GM19238 (cell line): ENCODE measurements around the gene CA5A.
"Not testable (repeated sequence)": the region's sequence is repeated elsewhere in the genome, so short reads cannot be mapped to it uniquely, and the experiment has no call there.

Source experiments
- DNase-seq: peaks from one replicate; pipeline ENCODE4 v3.0.0; 2011; ENCODE audit warnings: low spot score; ENCODE audit not compliant: insufficient read length

CA5A gene

GRCh38 chr16:87924041-87924810, 12.1 kb downstream of the CA5A start:
- DNase-seq = peak; percentile 66

DNA sequence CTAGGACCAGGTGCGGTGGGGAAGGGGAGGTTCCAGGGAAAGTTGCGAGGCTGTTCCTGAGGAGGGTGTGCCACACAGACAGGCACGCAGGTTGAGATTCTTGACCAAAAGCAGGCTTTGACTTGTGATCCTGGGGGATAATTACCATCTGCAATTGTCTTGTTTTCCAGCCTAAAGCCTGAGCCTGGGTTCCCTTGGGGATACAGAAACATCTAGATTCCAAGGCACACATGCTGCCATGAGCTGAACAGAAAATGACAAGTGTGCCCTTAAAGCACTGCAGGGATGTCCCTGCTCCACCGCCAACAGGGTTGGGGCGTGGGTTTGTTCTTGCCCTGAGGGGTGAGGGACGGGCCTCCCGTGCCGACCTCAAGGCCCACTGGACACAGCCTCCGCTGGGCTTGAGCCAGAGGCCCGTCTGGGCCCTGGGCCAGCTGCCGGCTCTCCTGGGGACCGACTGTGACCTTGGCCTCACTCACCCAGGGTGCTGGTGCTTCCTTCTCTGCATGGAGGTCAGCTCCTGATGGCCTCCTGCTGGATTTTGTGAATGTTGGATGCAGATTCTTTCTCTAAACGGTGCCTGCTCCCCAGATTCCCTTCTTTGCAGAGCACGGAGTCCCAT, 14.0 kb downstream of the CA5A start:
- DNase-seq = no peak

- DNase-seq = no peak
Measured at GRCh38 chr16:87921236-87921773, 15.0 kb downstream of the CA5A start.

GRCh38 chr16:87919681-87919994, 16.7 kb downstream of the CA5A start:
- DNase-seq = no peak

DNA sequence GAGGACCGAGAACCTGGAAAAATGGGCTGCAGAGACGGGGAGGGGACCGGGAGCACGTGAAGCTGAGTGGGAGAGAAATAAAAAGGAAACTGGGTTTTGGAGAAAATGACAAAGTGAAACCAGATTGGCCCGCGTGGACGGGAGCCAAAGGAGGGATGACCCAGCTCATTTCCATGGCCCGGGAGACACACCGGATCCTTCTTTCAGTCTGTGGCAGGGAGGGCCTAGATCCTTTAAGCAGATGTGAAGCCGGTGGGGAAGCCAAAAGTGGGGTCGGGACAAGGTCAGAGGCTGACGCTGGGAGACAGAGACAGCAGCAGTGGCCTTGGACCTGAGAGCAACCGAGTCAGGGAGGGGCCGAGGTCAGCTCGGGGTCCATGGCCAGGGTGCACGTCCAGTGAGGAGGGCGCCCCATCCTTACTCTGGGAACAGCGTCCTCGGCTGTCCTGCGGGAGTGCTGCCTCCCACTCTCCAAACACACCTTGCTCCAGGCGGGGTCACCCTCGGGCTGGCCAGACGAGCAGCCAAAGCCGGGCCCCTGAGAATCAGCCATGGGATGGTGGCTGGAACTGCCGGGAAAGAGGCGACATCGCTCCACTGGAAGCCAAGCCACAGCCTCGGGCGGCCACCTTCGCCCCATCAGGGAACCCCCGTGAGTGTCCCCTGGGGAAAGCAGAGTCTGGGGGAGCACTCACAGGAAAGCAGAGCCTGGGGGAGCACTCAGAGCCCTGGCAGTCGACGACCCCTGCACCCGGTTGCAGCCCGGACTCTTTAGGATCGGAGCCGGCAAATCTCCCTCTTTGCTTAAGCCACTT, 17.3 kb downstream of the CA5A start:
- DNase-seq = no peak

DNA sequence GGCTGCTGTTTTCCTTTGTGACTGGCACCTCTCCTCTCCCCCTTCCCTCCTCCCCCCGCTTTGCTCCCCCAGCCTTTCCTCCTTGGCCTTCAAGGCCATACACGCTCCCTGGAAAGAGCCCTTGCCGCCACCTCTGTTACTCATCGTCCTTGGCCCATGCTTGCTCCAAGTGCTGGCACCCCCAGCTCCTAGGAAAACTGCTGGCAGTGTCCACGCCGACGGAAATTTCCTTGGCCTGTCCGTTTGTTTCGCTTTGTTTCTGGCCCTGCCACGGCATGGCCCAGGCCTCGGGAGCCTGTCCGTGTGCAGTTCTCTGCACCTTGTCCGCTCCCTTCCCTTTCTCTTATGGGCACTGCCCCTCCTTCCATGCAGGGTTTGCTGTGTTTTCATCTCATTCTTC, 18.0 kb downstream of the CA5A start:
- DNase-seq = no peak

DNA sequence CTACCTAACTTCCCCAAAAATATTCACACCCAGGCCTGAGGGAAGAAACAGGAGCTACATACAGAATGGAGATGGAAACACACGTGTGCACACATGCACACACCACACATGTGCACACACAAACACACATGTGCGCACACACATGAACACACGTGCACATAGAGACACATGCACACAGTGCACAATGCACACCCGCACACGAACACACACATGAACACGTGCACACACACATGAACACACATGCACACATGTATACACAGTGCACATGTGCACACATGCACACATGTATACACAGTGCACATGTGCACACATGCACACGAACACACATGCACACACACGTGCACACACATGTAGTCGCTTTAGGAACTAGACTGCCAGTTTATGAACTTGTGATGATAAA, 18.8 kb downstream of the CA5A start:
- DNase-seq = no peak

GRCh38 chr16:87914812-87915211, 21.5 kb downstream of the CA5A start:
- no peak for DNase-seq

- not testable (repeated sequence) for DNase-seq
Measured at GRCh38 chr16:87914021-87914725, 22.2 kb downstream of the CA5A start.

- not testable (repeated sequence) for DNase-seq
Measured at GRCh38 chr16:87912691-87913090, 23.6 kb downstream of the CA5A start.

DNA sequence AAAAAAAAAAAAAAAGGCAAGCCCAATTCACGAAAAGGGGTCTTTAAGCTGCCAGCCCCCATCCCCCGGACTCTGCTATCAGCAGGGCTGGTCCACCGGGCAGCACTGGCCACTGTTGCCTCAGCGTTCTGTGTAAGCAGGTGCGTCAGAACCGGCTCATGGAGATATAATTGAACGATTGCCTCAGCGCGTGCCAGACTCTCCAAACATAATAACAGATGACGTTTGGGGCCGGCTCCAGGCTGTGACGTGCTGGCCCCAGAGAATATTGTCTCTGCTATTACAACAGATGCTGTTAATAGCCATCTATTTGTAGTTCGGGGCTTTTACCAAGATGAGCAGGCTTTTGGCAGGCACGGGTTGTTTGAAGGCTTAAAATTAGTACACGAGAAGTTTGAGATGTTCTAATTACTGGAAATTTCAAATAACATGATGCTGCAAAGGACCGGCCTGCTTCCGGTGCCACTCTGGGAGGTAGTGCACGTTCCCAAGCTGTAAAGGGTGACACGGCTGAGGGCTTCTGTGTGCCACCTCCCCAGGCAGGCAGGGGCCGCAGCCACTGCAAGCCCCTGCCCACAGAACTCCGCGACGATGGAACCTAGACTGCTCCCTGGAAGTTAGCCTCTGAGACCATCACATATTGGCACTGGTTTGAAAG, 25.1 kb downstream of the CA5A start:
- not testable (repeated sequence) for DNase-seq

DNA sequence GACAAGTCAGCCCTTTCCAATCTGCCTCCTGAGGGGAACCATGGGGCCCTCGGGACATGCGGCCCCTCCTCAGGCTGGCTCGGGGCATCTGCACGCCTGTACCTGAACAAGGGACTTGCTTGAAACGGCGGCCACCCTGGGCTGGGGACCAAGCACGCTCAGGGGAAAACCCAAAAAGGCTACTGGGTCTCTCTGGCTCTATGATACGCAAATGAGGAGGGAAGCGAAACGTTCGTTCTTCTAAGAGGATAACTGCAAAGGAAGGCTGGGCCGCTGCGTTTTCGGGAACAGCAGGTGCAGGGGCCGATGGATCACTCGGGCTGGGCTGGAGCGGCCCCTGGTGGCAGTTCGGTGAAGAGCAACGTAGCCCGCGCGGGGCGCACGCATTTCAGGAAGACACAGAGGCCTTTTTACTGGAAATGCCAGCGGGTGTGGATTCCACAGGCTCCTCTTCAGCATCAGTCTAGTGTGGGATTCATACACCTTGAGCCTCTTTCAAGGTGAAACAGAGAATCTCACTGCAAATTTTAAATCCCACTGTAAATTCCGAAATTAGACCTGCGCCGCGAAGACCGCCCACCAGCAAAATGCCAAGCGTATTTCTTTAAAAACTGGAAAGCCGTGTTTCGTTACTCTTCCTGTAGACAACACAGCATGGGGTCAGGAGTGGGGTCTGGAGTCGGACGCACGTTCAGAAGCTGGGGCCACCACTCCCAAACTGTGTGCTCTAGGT, 27.0 kb downstream of the CA5A start:
- DNase-seq = peak; percentile 78

DNA sequence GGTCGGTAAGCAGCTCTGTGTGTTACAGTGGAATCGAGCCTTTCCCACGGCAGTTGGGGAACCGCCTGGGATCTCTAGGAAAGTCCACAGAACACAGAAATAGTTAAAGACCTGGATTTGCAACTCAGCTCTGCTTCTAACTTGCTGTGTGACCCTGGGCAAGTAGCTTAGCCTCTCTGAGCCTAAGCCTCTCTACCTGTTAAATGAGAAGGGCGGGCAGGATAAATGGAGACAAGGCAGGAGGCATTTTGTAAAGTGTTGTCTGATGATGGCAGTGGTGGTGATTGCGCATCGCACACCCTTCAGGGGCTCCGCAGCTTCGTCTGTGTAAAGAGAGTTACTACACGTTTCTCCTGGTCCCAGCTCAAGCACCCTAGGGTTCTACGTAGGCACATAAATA, 28.2 kb downstream of the CA5A start:
- not testable (repeated sequence) for DNase-seq

DNA sequence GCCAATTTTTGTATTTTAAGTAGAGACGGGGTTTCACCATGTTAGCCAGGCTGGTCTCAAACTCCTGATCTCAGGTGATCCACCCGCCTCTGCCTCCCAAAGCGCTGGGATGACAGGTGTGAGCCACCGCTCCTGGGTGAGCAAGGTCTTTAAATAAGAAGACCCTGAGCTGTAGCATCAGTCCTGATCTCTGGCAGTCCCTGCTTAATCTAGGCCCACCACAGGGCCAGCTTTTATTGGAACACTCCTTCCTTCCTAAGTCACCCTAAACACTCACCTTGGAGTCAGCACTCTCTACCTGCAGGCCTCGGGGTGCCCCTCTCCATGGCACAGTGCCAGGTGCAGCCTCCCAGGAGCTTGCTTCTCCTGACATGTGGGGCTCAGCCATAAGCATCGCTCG, 30.8 kb downstream of the CA5A start:
- DNase-seq = not testable (repeated sequence)

DNA sequence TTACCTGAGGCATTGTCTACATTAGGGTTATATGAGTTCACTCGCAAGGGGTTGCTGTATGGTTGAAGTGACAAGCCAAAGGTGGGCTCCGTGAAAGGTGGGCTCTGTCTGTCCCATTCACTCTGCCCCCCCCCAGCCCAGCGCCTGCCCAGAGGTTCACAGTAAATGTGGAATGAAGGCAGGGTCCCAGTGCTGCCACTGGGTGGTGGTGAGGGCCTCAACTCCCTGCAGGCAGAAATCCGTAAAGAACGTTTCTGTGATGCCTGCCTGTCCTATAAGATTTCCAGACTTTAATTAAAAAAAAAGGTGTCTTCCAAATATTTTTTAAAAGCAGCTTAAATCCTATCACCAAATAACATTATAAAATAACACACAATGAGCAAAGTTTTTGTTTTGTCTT, 31.4 kb downstream of the CA5A start:
- not testable (repeated sequence) for DNase-seq

DNA sequence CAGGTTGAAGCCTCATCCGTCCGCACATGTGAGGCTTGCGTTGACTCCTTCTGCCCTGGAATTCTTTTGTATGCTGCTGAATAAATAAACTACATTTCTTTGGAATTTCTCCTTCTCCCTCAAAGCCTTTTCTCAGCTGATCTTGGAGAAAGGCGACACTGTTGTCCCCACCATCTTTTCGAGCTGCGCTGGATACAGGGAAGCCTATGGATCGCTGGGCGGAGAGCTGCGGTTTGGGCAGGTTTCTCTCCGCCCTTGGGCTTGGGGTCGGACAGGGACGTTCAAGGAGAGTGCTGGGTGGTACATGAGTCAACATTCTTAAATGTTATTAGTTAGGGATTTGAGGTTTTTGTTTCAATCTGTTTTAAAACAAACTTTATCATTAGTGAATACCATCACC, 35.8 kb downstream of the CA5A start:
- not testable (repeated sequence) for DNase-seq

- no peak for DNase-seq
Measured at GRCh38 chr16:87897521-87898505, 38.5 kb downstream of the CA5A start.

- DNase-seq = not testable (repeated sequence)
Measured at GRCh38 chr16:87896924-87897520, 39.3 kb downstream of the CA5A start.
